Measurements from ENCODE around the gene AKR7A2.

Gene AKR7A2

GRCh38 chr1:19311931-19312781 is at the start of gene AKR7A2, which contains the start of gene SLC66A1:
Gene AKR7A2, minus strand, starts transcription at chr1:19312144. Its CDS starts 20 bp downstream, at chr1:19312124.
Gene SLC66A1, plus strand, starts transcription at chr1:19312326. Its CDS starts 5,352 bp downstream, at chr1:19317678.
- peak; percentile 95 for DNase-seq (ENCODE audit: low spot score)

GRCh38 chr1:19360843-19361610 is 49.1 kb upstream of the AKR7A2 start:
- DNase-seq (ENCODE audit: low spot score), result no peak

- DNase-seq (ENCODE audit: low spot score), result no peak
Measured at GRCh38 chr1:19360432-19360831, 48.5 kb upstream of the AKR7A2 start.

GRCh38 chr1:19360016-19360415 is 48.1 kb upstream of the AKR7A2 start:
- DNase-seq (ENCODE audit: low spot score), result no peak

GRCh38 chr1:19359357-19359756 is 47.4 kb upstream of the AKR7A2 start:
- DNase-seq (ENCODE audit: low spot score), result no peak

- no peak for DNase-seq (ENCODE audit: low spot score)
Measured at GRCh38 chr1:19358710-19359109, 46.8 kb upstream of the AKR7A2 start.

GRCh38 chr1:19357299-19357986 is 45.5 kb upstream of the AKR7A2 start:
- DNase-seq (ENCODE audit: low spot score), result no peak

- DNase-seq (ENCODE audit: low spot score), result no peak
Measured at GRCh38 chr1:19356266-19356665, 44.3 kb upstream of the AKR7A2 start.

- no peak for DNase-seq (ENCODE audit: low spot score)
Measured at GRCh38 chr1:19354531-19354981, 42.6 kb upstream of the AKR7A2 start.

- DNase-seq (ENCODE audit: low spot score), result no peak
Measured at GRCh38 chr1:19353596-19353995, 41.7 kb upstream of the AKR7A2 start.

GRCh38 chr1:19352839-19353238 is 40.9 kb upstream of the AKR7A2 start:
- no peak for DNase-seq (ENCODE audit: low spot score)

- no peak for DNase-seq (ENCODE audit: low spot score)
Measured at GRCh38 chr1:19351873-19352272, 39.9 kb upstream of the AKR7A2 start.

GRCh38 chr1:19350566-19350965 is 38.6 kb upstream of the AKR7A2 start:
- DNase-seq (ENCODE audit: low spot score), result no peak

- no peak for DNase-seq (ENCODE audit: low spot score)
Measured at GRCh38 chr1:19349999-19350398, 38.1 kb upstream of the AKR7A2 start.

- DNase-seq (ENCODE audit: low spot score), result no peak
Measured at GRCh38 chr1:19348441-19349198, 36.7 kb upstream of the AKR7A2 start.

- DNase-seq (ENCODE audit: low spot score), result no peak
Measured at GRCh38 chr1:19347533-19348172, 35.7 kb upstream of the AKR7A2 start.

- no peak for DNase-seq (ENCODE audit: low spot score)
Measured at GRCh38 chr1:19346026-19346425, 34.1 kb upstream of the AKR7A2 start.

- DNase-seq (ENCODE audit: low spot score), result no peak
Measured at GRCh38 chr1:19345391-19345790, 33.4 kb upstream of the AKR7A2 start.

GRCh38 chr1:19344831-19345230 is 32.9 kb upstream of the AKR7A2 start:
- no peak for DNase-seq (ENCODE audit: low spot score)

- DNase-seq (ENCODE audit: low spot score), result peak; percentile 31
Measured at GRCh38 chr1:19344372-19344810, 32.4 kb upstream of the AKR7A2 start.
